Activated CD8-positive, alpha-beta memory T cell treated with anti-CD3 and anti-CD28 coated beads, Interleukin-2, amount 50 U/mL, for 1 hour (primary cell): ENCODE results near the gene TBL3.
"Not testable (repeated sequence)": the region's sequence is repeated elsewhere in the genome, so short reads cannot be mapped to it uniquely, and the experiment has no call there.

Experiments
- DNase-seq: peaks from one replicate; pipeline ENCODE4 v3.0.0-alpha.2; 2020; ENCODE audit errors: extremely low read depth

TBL3 gene

GRCh38 chr16:1942810-1943726 is 28.8 kb upstream of the TBL3 start, which contains the start of gene MSRB1:
MSRB1 (minus strand) TSS chr16:1943199; CDS start chr16:1943156, 43 bp downstream.
- peak; percentile 99 for DNase-seq

- no peak for DNase-seq
Measured at GRCh38 chr16:1944612-1945199, 27.1 kb upstream of the TBL3 start.

GRCh38 chr16:1945559-1946391 is 26.1 kb upstream of the TBL3 start:
- DNase-seq = no peak

GRCh38 chr16:1946495-1947368 is 25.1 kb upstream of the TBL3 start:
- DNase-seq = no peak

- DNase-seq = no peak
Measured at GRCh38 chr16:1947369-1947670, 24.5 kb upstream of the TBL3 start.

- DNase-seq = no peak
Measured at GRCh38 chr16:1949507-1949906, 22.3 kb upstream of the TBL3 start.

- no peak for DNase-seq
Measured at GRCh38 chr16:1950047-1950446, 21.8 kb upstream of the TBL3 start.

GRCh38 chr16:1950559-1950958 is 21.3 kb upstream of the TBL3 start:
- no peak for DNase-seq

GRCh38 chr16:1953734-1954133 is 18.1 kb upstream of the TBL3 start:
- no peak for DNase-seq

- DNase-seq = not testable (repeated sequence)
Measured at GRCh38 chr16:1957434-1958142, 14.3 kb upstream of the TBL3 start.

GRCh38 chr16:1958143-1958491 is 13.7 kb upstream of the TBL3 start:
- DNase-seq = not testable (repeated sequence)

GRCh38 chr16:1958715-1959268 is 13.1 kb upstream of the TBL3 start:
- DNase-seq = no peak

GRCh38 chr16:1959269-1960039 is 12.4 kb upstream of the TBL3 start, which contains the start of gene NDUFB10:
NDUFB10 (plus strand) TSS chr16:1959538; CDS start chr16:1959625, 87 bp downstream.
- peak; percentile 50 for DNase-seq

- no peak for DNase-seq
Measured at GRCh38 chr16:1960665-1961630, 10.9 kb upstream of the TBL3 start.

GRCh38 chr16:1961651-1962067 is 10.2 kb upstream of the TBL3 start:
- no peak for DNase-seq

GRCh38 chr16:1962161-1963153 is 9.4 kb upstream of the TBL3 start:
- DNase-seq = not testable (repeated sequence)
